C4-2B (cell line): ENCODE data around the gene SMIM24.

Source experiments
- ZFX ChIP-seq: fragments of 450-650 bp; IDR thresholded peaks from 2 replicates; pipeline ENCODE4 v1.6.1; 2017
- TF ChIP-seq, protein P1 (sequence below): fragments of 450-650 bp; conservative IDR thresholded peaks from 2 replicates; pipeline ENCODE4 v1.5.1; 2017; ENCODE audit warnings: mild to moderate bottlenecking

DNA sequence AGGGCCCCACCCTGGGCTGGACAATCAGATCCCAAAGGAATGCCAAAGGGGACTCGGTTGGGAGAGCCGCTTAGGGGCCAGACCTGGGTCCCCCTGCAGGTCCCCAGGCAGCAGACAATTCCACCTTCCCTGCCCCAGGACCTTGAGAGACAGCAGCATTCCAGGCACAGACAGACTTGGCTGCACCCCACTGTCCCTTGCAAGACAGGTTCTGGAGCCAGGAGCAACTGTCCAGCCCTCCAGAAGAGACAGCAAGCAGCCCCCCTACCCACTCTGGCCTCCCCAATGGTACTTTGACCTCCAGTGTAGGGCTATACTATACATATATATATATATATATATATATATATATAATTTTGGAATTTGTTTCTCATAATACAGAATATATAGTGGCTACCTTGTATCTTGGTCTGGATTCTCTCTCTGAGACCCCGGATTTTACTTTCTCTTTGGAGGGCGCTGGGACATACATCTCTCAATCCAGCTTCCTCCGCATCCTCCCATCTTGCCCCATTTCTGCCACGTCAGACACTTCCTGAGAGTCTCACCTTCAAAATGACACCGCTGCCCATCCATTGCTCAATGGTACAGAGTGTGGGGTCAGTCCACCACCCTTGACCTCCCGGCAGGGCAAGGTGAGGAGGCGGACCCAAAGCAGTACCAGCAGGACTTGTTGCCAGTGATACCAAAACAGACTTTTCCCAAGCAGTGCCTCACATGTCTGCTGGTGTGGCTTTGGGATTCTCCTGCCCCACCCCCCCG, 12.7 kb downstream of the SMIM24 start:
- TF ChIP-seq, protein P1, sequence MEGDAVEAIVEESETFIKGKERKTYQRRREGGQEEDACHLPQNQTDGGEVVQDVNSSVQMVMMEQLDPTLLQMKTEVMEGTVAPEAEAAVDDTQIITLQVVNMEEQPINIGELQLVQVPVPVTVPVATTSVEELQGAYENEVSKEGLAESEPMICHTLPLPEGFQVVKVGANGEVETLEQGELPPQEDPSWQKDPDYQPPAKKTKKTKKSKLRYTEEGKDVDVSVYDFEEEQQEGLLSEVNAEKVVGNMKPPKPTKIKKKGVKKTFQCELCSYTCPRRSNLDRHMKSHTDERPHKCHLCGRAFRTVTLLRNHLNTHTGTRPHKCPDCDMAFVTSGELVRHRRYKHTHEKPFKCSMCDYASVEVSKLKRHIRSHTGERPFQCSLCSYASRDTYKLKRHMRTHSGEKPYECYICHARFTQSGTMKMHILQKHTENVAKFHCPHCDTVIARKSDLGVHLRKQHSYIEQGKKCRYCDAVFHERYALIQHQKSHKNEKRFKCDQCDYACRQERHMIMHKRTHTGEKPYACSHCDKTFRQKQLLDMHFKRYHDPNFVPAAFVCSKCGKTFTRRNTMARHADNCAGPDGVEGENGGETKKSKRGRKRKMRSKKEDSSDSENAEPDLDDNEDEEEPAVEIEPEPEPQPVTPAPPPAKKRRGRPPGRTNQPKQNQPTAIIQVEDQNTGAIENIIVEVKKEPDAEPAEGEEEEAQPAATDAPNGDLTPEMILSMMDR: no peak
- TF ChIP-seq ZFX: no peak
